K562 (cell line): ENCODE results near the gene COL23A1. TPM values are rescaled to one million over a fixed set of nuclear protein-coding genes. Genes with fewer than 3 reads are reported as not detected.

Source experiments
- CBX3 ChIP-seq, 2 experiments: IDR thresholded peaks; 1 replicate in 1 of 2; 2 replicates in 1 of 2; pipeline ENCODE4 v1.6.1; 2012; ENCODE audit warnings: inconsistent platforms in 2 of 2, low read length in 2 of 2, borderline replicate concordance in 1 of 2, control low read depth in 1 of 2
- CUX1 ChIP-seq: fragments of 200-800 bp; sonication (Bioruptor generic); IDR thresholded peaks from 2 replicates; pipeline ENCODE4 v1.6.1; 2016; ENCODE audit warnings: missing genetic modification characterization, missing compliant biosample characterization
- GTF2A2 ChIP-seq: IDR thresholded peaks from 2 replicates; pipeline ENCODE4 v1.6.1; 2016; ENCODE audit warnings: mild to moderate bottlenecking, missing genetic modification characterization, missing compliant biosample characterization
- NBN ChIP-seq: fragments of 450-650 bp; IDR thresholded peaks from 2 replicates; pipeline ENCODE4 v1.6.1; 2016; ENCODE audit warnings: low read depth, mild to moderate bottlenecking
- SMARCB1 ChIP-seq: IDR thresholded peaks from 2 replicates; pipeline ENCODE4 v1.6.1; 2011; ENCODE audit warnings: improper control_type of control experiment, low read depth; ENCODE audit not compliant: insufficient read length
- TFAP4 ChIP-seq: sonication (generic); formaldehyde crosslinking; IDR thresholded peaks from 2 replicates; pipeline ENCODE4 v1.8.0; 2022; ENCODE audit warnings: missing genetic modification reagents, mild to moderate bottlenecking, moderate library complexity, borderline replicate concordance
- ZBTB5 ChIP-seq: fragments of 450-650 bp; IDR thresholded peaks from 2 replicates; pipeline ENCODE4 v1.6.1; 2017; ENCODE audit warnings: antibody characterized with exemption
- ZNF143 ChIP-seq: sonication (generic); formaldehyde crosslinking; IDR thresholded peaks from 2 replicates; pipeline ENCODE4 v1.9.0; 2022; ENCODE audit warnings: mild to moderate bottlenecking, missing genetic modification reagents
- ZNF239 ChIP-seq: fragments of 250-450 bp; sonication (Bioruptor Pico); IDR thresholded peaks from 2 replicates; pipeline ENCODE4 v1.4.0; 2020; ENCODE audit warnings: mild to moderate bottlenecking
- ZNF384 ChIP-seq: IDR thresholded peaks from 2 replicates; pipeline ENCODE4 v1.6.1; 2012; ENCODE audit warnings: low read depth, low read length, improper control_type of control experiment
- ZNF695 ChIP-seq: fragments of 450-650 bp; formaldehyde crosslinking; IDR thresholded peaks from 2 replicates; pipeline ENCODE4 v1.4.0; 2020; ENCODE audit warnings: mild to moderate bottlenecking, moderate library complexity
- polyA plus RNA-seq, 8 experiments: library from polyadenylated mRNA; depleted of rRNA in 4 of 8; stranded (reverse) in 5 of 8; unstranded in 3 of 8; fragments of >200 nt; fragmentation: Nextera tagmentation in 2 of 8; fragmentation: Illumina TruSeq in 1 of 8; extraction: Ambion mirVana in 2 of 8; extraction: Trizol in 1 of 8; gene quantifications; 2 replicates each; pipeline versions ENCODE4 v1.2.1 to v1.2.3, GENCODE V29; 2011 to 2014; ENCODE audit warnings: inconsistent platforms in 1 of 8, missing spikeins in 1 of 8
- total RNA-seq, 7 experiments: library from RNA; depleted of rRNA in 6 of 7; stranded (reverse); fragments of >200 nt in 6 of 7; fragmentation: Illumina TruSeq in 2 of 7; extraction: Trizol in 2 of 7; gene quantifications; 2 replicates each; pipeline versions ENCODE4 v1.2.1 to v1.2.3, GENCODE V29; 2011 to 2021; ENCODE audit warnings: low replicate concordance in 1 of 7
- TF ChIP-seq, protein P1 (sequence below): fragments of 150-350 bp; conservative IDR thresholded peaks from 2 replicates; pipeline ENCODE4 v1.6.1; 2014; ENCODE audit warnings: low read length
- TF ChIP-seq, protein P2 (sequence below): IDR thresholded peaks from 3 replicates; pipeline ENCODE4 v1.6.1; 2011; ENCODE audit warnings: borderline replicate concordance, mild to moderate bottlenecking; ENCODE audit not compliant: insufficient read length, insufficient read depth

COL23A1 gene
- total and polyA plus RNA-seq, 9 of the 15 experiments (the other 6 are each of a cell fraction or from before 2014, with no cell fraction given) = 0.09 TPM; not detected in 8

DNA sequence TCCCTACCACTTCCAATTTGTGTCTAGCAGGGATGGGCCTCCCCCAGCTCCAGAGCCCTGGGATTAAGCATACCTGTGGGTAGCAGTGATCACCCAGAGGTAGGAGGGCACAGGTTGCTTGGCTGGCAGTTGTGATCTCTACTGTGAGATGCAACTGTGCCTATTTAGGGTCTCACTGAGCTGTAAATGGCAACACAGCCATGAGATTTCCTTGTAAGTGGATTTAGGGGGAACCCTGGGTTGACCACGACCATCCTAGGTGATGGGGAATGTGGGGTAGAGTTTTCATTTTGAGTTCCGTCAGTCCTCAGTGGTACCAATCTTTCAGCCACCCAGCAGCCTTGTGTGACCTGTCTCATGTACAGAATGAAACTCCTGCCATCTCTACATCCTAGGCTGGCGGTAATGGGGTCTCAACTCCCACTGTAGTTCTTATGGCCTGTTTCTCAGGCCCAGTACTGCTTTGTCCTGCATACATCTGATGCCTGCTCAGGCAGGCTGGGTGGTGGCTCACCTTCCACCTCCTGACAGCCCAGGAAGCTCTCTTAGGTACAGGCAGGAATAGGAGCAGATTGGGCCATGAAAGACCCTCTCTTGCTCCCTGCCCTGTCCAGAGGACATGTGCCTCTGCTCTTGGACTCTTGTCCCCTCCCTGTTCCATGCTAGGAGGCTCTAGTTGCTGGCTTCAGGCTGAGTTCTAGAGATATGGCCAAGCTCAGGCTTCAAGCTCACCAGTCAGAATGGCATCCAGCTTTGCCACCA, 377.8 kb downstream of the COL23A1 start (continued):
- TF ChIP-seq CUX1 (CRISPR knock-in tag) (no peak), ZNF695 (CRISPR knock-in tag) (no peak), ZNF384 (no peak), CBX3 (IDR thresholded peaks at IDR 0.05; ENCODE audit: borderline replicate concordance in 1 of 2, low read length in 2 of 2) (0 out of 3 replicates have a peak, but pooled peaks of 1 of the 2 experiments have one; percentile 15), SMARCB1 (no peak), NBN (no peak), GTF2A2 (tag) (no peak), ZNF239 (CRISPR knock-in tag) (no peak), TFAP4 (CRISPR knock-in tag) (no peak), ZBTB5 (no peak), ZNF143 (CRISPR knock-in tag) (no peak)
- TF ChIP-seq, protein P1, sequence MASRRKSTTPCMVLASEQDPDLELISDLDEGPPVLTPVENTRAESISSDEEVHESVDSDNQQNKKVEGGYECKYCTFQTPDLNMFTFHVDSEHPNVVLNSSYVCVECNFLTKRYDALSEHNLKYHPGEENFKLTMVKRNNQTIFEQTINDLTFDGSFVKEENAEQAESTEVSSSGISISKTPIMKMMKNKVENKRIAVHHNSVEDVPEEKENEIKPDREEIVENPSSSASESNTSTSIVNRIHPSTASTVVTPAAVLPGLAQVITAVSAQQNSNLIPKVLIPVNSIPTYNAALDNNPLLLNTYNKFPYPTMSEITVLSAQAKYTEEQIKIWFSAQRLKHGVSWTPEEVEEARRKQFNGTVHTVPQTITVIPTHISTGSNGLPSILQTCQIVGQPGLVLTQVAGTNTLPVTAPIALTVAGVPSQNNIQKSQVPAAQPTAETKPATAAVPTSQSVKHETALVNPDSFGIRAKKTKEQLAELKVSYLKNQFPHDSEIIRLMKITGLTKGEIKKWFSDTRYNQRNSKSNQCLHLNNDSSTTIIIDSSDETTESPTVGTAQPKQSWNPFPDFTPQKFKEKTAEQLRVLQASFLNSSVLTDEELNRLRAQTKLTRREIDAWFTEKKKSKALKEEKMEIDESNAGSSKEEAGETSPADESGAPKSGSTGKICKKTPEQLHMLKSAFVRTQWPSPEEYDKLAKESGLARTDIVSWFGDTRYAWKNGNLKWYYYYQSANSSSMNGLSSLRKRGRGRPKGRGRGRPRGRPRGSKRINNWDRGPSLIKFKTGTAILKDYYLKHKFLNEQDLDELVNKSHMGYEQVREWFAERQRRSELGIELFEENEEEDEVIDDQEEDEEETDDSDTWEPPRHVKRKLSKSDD = no peak
- TF ChIP-seq, protein P2, sequence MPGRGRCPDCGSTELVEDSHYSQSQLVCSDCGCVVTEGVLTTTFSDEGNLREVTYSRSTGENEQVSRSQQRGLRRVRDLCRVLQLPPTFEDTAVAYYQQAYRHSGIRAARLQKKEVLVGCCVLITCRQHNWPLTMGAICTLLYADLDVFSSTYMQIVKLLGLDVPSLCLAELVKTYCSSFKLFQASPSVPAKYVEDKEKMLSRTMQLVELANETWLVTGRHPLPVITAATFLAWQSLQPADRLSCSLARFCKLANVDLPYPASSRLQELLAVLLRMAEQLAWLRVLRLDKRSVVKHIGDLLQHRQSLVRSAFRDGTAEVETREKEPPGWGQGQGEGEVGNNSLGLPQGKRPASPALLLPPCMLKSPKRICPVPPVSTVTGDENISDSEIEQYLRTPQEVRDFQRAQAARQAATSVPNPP = no peak
